GM18517 (cell line): ENCODE data around the gene ZBTB7C.

Experiments used
- ATAC-seq: cut with Tn5 transposase; IDR thresholded peaks from one replicate; pipeline ENCODE4 v1.9.1; 2021; ENCODE audit warnings: mild to moderate bottlenecking, moderate library complexity; ENCODE audit not compliant: unreplicated experiment

ZBTB7C gene

GRCh38 chr18:48199399-48199798, 209.8 kb downstream of the ZBTB7C start:
- ATAC-seq: no peak

- ATAC-seq: no peak
Measured at GRCh38 chr18:48197819-48198218, 211.4 kb downstream of the ZBTB7C start.

GRCh38 chr18:48195787-48196186, 213.4 kb downstream of the ZBTB7C start:
- ATAC-seq: no peak

DNA sequence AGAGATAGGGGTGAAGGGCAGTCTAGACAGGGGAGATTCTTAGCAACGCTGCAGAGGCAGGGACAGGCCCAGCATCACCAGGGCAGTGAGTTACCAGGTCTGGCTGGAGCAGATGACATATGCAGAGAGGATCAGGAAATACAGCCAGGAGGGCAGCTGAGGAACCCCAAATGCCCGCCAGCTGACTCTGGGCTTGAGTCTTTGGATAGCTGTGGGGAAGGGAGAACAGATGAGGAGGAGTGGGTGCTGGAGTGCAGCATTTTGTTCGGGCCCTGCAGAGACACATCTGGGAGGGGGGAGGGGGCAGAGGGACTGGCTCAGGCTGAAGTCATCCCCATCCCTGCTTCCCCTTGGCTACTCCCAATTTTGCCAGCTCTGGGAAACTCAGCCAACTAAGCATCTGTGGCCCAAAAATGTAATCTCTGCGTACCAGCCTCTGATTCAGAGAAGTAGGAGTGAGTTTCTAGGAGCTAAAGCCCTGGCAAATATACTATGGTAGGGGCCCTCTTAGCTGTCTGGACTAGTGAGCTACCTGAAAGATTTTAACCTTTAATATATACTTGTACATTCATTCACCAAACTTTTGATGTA, 214.5 kb downstream of the ZBTB7C start:
- no peak for ATAC-seq

DNA sequence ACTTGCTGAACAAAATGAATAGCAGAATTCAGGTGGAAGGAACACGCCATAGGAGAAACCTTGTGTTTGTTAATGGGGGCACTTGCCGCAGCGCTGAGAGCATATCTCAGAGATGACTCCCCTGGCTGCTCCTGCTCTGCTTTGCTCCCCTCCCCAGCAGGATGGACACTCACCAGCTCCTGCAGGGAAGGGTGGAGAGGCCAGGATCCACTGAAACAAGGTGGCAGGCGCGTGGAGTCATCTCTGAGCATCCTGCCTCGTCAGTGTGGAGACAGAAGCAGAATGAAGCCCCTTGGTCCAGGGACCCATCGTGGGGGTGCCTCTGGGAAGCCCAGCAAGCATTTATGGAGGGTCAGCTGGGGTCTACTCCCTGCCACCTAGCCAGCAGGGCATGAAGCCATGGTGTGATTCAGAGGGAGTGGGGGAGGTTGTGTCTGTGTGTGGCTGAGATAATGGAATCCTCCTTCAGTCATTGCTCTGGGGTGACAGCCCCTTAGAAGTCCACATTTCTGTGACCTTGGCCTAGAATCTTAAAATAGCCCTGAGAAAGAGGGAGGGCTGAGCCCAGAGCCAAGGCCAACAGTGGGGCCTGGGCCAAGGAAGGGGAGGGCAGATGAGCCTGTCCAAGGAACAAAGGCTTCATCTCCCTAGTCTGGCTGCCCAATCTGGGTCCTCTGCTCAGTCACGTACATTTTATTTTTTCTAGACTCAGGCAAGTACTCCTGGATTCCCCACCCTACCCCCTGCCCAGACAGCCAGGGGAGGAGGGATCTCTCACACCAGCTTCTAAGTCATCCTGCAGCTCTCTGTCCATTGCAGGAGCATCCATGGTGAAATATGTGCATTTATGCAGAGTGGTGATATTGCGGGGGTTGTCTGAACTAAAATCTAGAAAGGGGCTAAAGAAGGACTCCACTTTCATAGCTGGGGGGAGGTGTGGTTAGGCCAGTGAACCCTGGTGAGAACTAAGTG, 215.4 kb downstream of the ZBTB7C start:
- no peak for ATAC-seq

DNA sequence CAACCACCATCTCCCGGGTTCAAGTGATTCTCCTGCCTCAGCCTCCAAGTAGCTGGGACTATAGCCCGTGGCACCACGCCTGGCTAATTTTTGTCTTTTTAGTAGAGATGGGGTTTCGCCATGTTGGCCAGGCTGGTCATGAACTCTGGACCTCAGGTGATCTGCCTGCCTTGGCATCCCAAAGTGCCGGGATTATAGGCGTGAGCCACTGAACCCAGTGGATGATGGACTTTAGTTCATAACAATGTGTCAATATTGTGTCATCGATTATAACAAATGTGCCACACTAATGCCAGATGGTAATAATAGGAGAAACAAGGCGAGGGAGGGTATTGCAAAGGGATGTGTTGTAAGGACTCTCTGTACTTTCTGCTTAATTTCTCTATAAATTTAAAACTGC, 216.6 kb downstream of the ZBTB7C start:
- ATAC-seq: no peak

DNA sequence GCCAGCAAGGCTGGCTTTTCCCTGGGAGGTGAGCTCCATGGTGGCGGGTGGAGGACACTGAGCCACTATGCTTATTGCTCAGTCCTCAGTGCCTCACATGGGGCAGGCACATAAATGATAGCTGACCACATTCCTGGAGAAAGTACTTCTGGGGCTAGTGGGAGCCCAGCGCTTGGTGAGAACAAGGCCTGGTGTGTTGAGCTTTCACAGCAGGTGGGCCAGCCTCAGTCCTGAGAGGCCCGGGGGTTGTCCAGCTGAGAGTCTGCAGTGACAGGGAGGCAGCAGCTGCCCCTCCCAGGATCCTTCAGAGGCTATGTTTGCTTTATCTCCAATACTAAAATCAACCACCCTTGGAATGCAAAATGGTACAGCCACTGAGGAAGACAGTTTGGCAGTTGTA, 217.7 kb downstream of the ZBTB7C start:
- no peak for ATAC-seq

GRCh38 chr18:48190994-48191393, 218.2 kb downstream of the ZBTB7C start:
- no peak for ATAC-seq

DNA sequence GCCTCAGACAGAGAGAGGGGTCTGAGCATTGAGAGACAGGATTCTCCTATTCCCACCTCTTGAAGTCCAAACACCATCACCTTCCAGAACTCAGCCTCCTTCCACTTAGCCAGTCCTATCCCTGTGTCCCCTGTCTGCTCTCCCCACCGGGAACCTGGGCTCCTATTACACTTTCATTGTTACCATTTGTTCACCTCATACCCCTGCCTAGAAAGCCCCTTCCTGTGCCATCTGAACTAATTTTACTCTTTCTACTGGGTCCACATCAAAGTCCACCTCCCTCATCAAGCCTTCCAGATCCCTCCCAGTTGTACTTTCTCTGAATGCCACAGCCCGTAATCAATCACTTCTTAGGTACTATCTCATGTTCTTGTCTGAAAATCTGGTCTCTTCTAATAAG, 220.6 kb downstream of the ZBTB7C start:
- ATAC-seq: no peak

DNA sequence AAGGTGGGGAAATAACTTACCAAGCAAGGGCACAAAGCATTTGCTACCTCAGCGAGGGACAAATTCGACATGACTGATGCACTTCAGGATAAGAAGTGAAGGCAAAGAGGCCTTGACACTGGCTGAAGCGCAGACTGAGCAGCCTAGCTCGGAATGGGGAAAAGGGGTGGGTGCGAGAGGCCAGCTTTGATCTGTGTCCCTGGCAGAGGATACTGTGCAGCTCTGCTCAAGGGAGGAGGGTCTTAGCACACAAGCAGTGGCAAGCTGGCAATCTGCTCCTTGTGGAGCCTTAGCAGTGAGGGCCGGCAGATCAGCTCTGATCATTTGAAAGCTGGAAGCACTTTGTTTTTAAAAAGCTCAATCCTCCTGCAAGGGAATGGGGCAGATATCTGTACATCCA, 222.3 kb downstream of the ZBTB7C start:
- ATAC-seq: no peak

DNA sequence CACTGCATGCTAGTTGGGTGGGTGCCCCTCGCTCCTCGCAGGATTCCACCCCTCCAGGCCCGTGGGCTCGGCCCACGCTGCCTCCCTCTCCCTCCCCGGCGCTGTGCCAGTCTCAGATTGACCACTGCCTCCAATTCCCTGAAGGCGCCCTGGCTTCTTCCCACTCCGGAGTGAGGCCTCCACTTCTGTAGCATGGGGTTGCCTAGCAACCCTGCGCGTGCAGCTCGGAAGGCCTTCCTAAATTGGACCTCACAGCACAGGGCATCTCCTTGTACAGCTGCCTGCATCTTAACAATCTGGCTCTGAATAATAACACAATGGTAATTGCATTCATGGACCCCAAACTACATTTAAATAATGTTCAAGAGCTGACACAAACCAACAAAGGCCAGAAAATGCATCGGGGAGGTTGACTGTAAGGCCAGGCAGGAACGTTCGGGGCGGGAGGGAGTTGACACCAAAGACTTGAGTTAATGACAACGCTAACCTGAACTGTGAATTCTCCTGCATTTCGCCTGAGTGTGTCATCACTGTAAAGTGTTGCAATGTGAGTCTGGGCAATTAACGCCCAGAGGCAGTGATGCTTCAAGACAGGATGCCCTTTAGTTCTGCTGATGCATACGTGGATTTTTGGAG, 222.9 kb downstream of the ZBTB7C start:
- ATAC-seq: no peak

GRCh38 chr18:48184118-48184517, 225.1 kb downstream of the ZBTB7C start:
- no peak for ATAC-seq

GRCh38 chr18:48183613-48184012, 225.6 kb downstream of the ZBTB7C start:
- no peak for ATAC-seq

DNA sequence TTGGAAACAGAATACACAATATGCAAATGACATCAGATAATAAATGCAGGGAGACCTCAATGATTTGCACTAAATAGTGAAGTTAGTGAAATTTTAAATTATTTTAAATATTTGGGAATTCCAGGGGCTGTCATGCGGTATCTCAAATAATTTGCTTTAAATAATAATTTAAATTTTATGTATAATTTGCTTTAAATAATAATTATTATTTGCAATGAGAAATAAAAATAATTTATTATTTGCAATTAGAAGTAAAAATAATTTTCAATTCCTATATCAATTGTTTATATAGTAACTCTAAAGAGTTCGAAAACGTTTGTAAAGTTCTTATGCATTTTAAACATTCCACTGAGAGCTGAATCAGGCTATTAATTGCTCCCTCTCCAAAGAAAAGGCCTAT, 226.4 kb downstream of the ZBTB7C start:
- no peak for ATAC-seq

DNA sequence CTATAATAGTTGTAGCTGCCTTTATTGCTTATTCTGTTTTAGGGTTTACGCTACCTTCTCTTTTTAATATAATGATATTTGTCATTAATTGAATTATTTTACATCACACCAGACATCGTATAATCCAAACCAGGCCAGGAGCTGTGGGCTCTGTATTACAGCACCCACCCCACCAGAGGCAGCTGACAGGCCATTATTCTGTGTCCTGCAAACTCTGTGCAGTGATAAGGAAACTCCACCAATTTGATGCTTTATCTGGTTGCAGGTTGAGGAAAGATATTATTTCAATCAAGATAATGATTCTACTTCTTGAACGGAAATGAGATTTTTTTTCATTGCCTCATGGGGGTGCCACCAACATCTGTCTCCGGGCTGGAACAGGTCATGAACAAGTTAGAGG, 227.3 kb downstream of the ZBTB7C start:
- no peak for ATAC-seq

DNA sequence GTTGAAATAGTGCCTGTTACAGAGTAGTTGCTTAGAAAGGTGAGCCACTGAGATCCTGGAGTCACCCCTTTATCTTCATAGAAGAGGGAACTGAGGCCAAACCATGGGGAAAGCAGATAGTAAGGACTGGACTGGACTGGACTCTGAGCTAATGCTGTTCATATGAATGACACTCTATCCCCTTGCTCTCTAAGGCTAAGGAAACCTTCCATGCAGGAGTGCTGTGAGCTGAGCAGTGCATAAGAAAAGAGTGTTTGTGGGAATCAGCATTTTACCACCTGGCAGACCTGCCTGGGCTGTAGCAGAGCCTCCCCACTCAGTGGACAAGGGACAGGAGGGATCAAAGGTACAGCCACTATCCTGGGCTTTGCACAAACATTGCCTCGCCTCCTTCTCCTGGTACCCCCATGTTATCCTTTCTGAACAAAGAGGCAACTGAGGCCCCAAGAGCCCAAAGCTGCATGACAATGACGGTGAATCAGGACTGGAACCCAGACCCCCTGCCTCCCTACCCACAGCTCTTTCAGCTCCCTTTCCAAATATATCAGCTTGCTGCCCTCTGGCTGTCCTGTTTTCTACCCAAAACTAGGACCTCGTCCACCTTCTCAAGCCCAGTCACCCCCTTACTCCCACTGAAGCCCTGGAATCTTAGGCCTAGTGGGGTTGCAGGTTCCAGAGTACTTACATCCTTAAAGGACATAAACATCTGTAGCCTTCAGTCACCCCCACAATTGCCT, 227.9 kb downstream of the ZBTB7C start:
- no peak for ATAC-seq

DNA sequence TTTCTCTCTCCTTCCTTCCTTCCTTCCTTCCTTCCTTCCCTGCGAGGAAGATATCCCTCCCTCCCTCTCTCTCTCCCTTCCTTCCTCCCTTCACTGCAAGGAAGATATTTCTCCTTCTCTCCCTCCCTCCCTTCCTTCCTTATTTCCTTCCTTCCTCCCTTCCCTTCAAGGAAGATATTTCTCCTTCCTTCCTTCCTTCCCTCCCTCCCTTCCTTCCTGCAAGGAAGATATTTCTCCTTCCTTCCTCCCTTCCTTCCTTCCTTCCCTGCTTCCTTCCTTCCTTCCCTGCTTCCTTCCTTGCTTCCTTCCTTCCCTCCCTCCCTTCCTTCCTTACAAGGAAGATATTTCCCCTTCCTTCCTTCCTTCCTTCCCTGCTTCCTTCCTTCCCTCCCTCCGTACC, 229.5 kb downstream of the ZBTB7C start:
- no peak for ATAC-seq

- no peak for ATAC-seq
Measured at GRCh38 chr18:48179001-48179400, 230.2 kb downstream of the ZBTB7C start.

- no peak for ATAC-seq
Measured at GRCh38 chr18:48176909-48177308, 232.3 kb downstream of the ZBTB7C start.

DNA sequence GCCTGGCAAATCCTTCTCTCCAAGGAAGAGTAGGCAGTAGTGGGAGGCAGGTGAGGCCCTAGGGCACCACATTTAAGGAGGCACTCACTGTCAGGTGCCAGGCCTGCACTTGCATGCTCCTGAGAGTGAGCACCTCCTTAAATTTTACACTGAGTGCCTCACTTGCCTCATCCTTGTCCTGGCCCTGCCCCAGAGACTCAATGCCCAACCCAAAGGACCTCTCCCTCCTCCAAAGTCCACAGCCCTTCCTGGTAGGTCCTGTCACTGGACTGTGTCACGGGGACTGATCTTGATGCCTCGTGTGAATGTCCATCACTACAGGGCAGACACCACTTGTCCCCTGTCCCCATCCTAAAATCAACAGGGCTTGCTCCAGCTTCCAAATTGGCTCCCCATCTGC, 235.6 kb downstream of the ZBTB7C start:
- ATAC-seq: no peak
